HG03064 (cell line): ENCODE data around the gene RBKS.
"Not testable (repeated sequence)": the region's sequence is repeated elsewhere in the genome, so short reads cannot be mapped to it uniquely, and the experiment has no call there.

Source experiments
- ATAC-seq: cut with Tn5 transposase; IDR thresholded peaks from one replicate; pipeline ENCODE4 v1.9.1; 2021; ENCODE audit warnings: low read depth; ENCODE audit not compliant: unreplicated experiment

RBKS gene

DNA sequence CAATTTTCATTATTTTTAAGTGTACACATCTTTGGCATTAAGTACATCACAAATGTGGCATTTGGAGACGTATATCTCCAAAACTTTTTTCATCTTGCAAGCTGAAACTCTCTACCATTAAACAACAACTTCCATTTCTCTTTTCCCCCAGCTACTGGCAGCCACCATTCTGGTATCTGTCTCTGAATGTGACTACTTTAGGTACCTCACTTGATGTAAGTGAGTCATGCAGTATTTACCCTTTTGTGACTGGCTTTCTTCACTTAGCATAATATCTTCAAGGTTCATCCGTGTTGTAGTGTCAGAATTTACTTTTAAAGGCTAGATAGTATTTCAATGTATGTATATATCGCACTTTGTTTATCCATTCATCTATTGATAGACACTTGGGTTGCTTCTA is 17.4 kb upstream of the RBKS start:
- ATAC-seq, result no peak

DNA sequence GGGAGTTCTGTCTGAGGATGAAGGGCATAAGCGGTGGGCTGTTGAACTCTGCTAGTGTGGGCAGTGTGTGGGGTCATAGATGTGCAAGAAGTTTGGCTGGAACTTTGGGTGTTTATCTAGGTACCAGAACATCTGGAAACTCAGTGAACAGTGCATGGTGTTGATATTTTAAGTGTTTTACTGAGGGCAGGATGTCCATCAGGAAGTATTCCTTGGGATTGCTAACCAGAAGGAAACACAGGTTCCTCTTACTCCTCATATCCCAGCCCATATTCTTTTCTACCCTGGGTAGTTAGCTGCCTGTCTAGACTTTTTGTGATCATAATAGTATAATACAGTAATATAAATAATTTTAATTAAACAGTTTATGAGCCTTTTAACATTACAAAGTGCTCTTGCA is 15.9 kb upstream of the RBKS start:
- ATAC-seq, result no peak

DNA sequence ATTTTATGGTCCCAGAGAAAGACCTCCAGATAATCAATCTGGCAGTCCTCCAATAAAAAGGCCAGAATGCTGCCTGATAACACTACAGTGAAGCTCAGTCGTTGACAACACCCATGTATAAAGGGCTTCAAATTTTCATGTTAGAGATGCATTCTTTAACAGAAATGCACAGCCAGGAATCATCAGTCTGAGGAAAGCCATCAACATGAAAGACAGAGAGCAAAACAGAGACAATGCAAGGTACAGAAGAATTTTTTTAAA is 14.1 kb upstream of the RBKS start:
- no peak for ATAC-seq

DNA sequence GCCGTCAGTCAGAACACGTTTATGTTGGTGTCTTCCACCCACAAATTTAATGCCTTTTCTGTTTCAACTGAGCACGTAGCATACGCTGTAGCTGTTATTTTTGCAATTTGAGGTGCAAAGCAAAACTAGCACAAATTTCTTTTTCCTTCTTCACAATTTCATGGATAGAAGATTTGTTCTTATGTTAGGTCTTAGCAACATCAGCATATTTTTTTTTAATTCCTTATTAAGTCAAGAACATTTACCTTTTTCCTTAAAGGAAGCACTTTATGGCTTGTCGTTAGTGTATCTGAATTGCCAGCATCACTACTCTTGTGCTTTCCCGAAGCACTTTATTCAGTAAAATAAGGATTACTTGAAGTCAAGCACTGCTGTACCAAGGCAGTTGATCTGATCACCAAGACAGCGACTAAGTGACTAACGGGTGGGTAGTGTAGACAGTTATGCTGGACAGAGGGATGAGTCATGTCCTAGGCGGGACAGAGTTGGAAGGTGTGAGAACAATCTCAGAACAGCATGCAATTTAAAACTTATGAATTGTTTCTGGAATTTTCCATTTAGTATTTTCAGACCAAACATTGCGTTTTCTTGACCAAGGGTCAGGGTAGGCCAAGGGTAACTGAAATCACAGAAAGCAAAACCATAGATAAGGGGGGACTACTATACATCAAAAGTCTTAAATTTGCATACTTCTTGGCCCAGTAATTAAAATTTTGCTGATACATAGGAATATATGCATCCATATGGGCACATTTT is 13.6 kb upstream of the RBKS start:
- ATAC-seq, result no peak

DNA sequence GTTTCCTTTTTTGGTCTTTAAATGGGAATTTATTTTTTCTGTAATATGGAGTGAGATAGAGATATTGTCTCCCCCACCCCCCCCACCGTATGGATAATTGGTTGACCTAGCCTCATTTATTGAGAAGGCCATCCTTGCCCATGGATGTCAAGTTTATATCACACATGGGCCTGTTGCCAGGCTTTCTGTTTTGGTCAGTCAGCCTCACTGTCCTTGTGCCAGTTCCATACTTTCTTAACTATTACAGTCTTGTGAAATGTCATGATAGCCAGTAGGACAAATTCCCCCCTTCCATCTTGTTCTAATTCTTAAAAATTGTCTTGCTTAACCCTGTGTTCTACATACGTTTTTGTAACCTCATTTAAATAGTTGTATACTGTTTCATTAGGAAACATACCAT is 12.8 kb upstream of the RBKS start:
- no peak for ATAC-seq

DNA sequence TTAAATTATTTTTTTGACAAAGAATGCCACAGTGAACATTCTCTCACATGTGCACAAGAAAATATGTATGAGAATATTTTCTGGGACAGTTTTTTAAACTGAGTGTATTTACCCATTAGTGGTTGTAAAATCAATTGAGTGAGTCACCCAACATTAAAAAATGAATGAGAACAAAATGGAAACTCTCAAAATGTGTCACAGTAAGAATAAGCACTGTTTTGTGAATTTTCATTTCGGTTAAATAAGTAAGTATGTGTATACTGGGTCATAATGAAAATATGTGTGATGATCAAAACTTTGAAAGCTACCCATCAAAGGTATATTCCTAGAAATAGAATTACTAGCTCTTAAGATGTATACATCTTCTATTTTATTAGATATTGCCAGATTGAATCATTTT is 11.9 kb upstream of the RBKS start:
- ATAC-seq, result no peak

DNA sequence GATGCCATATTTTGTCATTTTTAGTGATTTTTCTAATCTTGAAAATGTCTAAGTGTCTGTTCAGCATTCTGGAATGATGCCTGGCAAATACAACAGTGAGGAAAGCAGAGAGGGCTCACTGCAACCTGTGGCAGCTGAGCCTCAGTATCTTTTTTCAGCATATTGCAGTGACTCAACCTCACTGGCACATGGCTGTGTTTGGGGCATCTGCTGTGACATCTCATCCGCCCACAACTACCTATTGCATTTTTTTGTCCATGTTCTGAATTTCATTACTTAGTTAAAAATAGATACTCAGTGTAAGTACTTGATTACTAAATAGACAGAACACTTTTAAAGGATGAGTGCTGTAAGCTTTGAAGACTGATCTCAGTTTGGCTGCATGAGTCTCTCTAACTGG is 11.0 kb upstream of the RBKS start:
- no peak for ATAC-seq

DNA sequence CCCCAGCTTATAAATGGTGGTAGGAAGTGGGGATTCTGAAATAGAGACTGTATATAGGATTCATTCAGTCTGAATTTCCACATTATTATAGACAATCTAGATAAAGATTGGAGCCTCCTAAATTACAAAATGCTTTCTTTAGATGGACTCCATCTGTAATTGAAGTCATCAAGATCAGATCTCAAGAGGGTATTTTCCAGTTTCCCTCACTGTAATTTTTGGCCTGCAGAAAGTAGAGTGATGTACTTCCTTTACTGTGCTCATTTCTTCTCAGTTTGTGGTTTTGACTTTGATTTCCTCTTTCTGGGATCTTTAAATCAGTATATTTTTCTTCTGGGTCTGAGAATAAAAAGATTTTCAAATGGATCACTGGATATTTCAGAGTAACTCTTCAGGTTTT is 7.5 kb upstream of the RBKS start:
- ATAC-seq, result no peak

DNA sequence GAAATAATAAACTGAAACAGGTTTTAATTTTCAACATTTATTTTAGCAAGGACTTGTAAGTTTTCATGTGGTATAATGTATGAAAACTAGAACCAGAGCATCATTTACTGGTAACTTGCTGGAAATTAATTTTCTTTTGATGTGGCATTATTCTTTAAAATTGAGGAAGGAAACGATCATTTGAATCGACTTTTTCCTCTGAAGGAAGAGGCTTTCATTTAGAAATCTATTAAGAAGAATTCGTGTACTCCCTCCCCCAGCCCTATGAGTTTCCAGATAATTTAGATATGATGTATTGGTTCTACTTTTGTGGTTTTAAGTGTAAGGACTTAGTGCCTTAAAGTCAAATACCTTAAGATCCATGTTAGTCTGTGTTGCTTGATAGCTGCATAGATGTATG is 2.8 kb upstream of the RBKS start:
- ATAC-seq, result no peak

DNA sequence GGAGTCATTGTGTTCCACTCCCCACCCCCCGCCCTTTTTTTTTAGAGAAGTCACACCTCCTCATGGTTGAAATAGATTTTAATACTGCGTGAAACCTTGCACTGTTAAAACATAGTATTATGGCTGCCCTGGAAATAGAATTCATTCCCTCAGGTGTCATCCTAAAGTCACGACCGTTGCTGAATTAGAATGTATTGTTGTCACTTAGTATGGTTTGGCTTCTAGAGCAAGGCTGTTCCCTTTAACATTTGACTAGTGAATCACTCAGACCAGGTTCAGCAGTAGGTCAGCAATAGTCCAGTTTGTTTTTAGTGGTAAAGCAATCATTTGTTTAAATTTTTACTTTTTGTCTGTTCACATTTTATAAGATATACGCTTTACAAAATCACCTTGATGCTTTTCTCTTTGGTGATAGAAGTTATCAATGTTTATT is 1.5 kb upstream of the RBKS start:
- no peak for ATAC-seq

DNA sequence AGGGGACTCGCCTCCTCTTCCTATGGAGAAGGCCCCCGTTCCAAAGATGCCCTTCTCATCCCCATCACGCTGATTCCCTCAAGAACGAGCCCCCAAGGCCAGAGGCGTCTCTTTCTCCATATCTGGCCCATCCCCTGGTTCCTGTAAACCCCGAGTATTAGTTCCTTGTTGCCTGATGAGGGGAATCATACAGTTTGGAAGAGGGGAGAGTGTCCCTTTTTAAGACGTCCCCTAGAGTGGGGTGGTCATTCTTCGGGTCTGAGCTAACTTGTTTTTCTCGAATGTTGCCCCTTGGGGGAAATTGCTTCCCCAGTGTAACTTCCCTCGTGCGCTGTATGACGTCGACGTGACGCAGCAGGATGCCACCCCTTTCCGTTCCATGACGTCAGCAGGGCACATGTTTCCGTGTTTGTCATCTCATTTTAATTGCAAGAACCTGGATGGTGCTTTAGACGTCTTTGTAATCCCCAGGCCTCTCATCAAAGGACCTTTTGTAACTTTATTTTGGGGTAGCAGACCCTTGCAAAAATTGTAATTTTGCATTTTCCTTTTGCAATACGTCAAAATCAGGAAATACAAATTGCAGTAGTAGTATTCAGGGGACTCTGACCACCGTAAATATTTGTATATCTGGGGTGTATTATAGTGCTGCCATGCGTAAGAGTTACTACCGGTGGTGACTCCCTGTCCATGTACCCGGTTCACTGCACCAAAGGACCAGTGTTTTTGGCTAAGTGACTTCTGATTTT is 911 bp upstream of the RBKS start:
- no peak for ATAC-seq

DNA sequence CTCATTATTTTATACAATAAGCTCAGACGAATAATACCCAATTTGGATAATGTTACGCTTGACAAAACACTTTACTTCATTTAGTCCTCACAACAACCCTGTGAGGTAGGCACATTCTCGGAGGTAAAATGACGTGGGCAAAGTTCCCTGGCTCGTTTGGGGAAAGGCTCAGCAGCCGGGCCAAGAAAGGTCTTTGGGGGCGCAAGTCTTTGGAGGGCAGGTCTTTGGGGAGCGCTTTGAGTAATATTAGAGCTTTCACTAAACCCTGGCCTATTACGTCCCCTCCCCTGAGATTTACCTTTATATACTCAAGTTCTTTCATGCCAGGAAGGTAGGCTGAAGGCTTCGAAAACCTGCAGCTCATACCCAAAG is 427 bp downstream of the RBKS start:
- ATAC-seq, result no peak

DNA sequence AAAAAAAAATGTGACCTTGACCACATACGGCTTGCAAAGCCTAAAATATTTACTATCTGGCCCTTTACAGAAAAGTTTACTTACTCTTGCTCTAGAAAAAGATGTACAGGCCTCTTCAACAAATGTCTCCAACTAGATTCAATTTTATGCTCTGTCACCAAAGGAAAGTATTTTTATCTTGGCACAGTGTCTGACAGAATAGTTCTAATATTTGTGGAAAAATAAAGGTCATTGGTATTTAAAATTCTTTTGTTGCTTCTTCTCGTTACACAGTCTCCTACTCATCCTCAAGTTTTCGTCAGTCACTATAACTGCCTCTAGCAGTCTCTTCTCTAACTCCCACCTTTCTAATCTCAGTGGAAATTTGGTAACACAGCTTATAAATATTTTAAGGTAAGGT is 1.4 kb downstream of the RBKS start:
- no peak for ATAC-seq

DNA sequence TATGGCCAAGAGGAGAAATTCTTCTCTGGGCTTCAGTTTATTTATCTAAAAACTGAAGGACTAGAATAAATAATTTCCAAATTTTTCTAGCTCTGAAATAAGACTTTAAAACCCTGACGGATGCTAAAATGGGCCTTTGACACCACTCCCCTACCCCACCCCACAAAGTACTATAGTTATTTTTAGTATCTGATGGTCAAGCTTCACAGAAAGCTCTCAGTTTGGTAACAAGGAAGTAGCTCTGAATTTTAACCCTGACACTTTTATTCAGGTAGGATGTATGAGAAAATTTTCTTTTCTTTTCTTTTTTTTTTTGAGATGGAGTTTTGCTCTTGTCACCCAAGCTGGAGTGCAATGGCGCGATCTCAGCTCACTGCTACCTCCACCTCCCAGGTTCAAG is 2.4 kb downstream of the RBKS start:
- ATAC-seq, result no peak

DNA sequence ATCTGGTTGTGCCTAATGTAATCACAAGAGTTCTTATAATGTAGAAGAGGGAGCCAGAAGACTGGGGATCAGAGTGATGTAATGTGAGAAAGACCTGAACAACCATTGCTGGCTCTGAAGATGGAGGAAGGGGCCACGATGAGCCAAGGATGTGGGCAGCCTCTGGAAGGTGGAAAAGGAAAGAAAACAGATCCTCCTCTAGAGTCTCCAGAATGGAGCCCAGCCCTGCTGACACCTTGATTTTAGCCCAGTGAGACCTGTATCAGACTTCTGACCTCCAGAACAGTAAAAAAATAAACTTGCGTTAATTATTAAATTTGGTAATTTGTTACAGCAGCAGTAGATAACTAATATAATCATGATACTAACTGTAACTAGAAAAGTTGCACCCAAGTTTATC is 3.1 kb downstream of the RBKS start:
- ATAC-seq, result no peak

DNA sequence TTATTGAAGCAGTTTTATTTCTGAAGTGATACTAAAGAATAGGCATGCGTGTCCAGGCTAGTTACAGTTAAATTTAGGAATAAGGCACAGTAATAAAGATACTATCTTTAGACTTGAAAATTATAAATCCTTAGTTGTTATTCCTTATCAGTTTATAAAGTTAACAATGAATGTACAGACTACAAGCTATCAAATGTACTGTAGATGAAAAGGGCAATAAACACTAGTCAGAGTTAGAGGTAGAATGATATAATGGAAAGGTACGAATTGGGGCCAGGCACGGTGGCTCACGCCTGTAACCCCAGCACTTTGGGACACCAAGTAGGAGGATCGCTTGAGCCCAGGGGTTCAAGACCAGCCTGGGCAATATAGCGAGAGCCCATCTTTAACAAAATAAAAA is 3.9 kb downstream of the RBKS start:
- ATAC-seq, result no peak

DNA sequence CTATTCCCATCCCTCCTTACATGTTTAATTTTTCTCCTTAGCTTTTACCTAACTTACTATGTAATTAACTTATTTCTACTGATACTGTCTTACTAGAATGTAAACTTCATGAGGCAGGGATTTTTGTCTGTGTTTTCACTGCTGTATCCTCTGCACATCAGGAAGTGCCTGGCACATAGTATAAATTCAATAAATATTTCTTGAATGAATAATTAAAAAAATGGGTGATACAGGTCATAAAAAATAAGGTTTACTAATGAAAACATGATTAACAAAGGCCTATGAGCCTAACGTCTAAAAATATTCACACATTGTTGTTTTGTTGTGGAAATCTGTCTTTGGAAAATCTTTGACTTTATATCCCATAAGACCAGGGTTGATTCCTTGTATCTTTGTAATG is 4.5 kb downstream of the RBKS start:
- no peak for ATAC-seq

DNA sequence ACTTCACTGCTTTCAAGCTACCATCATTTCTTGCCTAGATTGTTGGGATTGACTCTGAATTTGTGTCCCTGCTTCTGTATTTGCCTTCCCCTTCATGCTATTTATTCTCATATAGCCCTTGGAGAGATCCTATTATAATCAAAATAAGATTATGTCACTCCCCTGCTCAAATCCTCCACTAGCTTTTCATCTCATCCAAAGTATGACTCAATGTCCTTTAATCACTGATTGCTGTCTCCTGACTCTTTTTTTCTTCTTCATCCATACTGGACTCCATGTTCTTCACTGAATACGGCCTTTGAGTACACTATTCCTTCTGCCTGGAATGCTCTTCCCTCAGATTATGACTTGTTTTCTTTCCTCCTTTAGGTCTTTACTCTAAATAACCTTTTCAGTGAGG is 5.0 kb downstream of the RBKS start:
- ATAC-seq, result no peak

DNA sequence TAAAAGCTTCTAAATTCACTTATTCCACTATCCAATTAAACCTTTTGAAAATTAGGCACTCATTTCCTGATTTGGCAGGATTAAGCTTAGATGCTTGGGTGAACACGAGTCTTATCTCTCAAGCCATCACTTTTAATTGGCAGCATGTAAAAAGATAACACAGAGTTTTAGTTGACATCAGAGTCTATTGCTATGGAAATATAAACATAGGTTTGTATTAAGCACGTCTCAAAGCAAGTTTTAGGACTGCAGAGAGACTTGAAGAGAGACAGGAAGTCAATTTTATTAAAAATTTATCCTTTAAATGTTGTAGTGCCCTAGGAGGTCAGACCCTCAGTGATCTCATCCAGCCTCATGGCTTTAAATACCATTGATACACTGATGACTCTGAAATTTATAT is 5.6 kb downstream of the RBKS start:
- ATAC-seq, result no peak

DNA sequence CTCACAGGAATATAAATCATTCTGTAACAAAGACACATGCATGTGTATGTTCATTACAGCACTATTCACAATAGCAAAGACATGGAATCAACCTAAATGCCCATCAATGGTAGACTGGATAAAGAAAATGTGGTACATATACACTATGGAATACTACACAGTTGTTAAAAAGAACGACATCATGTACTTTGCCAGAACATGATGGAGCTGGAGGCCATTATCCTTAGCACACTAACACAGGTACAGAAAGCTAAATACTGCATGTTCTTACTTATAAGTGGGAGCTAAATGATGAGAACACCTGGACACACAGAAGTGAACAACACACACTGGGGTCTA is 7.6 kb downstream of the RBKS start:
- ATAC-seq, result not testable (repeated sequence)

DNA sequence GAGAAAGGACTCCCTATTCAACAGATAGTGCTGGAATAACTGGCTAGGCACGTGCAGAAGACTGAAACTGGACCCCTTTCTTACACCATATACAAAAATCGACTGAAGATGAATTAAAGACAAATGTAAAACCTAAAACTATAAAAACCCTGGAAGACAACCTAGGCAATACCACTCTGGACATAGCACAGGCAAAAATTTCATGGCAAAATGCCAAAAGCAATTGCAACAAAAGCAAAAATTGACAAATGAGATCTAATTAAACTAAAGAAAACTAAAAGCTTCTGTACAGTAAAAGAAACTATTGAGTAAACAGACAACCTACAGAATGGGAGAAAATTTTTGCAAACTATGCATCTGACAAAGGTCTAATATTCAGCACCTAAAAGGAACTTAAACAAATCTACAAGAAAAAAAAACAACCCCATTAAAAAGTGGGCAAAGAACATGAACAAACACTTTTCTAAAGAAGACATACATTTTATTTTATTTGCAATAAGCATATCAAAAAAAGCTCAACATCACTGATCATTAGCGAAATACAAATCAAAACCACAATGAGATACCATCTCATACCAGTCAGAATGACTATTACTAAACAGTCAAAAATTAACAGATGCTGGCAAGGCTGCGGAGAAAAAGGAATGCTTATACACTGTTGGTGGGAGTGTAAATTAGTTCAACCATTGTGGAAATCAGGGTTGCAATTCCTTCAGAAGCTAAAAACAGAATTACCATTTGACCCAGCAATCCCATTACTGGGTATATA is 8.2 kb downstream of the RBKS start:
- not testable (repeated sequence) for ATAC-seq

DNA sequence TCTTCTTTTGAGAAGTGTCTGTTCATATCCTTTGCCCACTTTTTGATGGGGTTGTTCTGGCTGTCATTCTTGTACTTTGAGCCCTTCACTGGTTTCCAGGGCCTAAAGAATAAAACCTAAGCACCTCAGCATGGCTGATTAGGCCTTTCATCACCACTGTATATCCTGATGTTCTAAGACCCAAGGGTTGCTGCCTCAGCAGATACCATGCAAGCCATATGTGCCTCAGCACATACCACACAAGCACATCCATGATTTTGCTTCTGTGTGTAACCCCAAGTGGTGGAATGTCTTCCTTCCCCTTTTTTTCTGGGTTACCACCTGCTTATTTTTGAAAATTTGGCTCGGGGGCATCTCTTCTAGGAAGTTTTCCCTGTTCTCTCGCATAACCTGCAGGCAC is 11.4 kb downstream of the RBKS start:
- ATAC-seq, result no peak
